NCI-H774 (cell line): ENCODE data around the gene CLEC2D.
"Not testable (repeated sequence)": the region's sequence is repeated elsewhere in the genome, so short reads cannot be mapped to it uniquely, and the experiment has no call there.

ENCODE experiments used
- DNase-seq: peaks from one replicate; lab custom pipeline; 2025; lab: John Stamatoyannopoulos, UW

The CLEC2D gene

DNA sequence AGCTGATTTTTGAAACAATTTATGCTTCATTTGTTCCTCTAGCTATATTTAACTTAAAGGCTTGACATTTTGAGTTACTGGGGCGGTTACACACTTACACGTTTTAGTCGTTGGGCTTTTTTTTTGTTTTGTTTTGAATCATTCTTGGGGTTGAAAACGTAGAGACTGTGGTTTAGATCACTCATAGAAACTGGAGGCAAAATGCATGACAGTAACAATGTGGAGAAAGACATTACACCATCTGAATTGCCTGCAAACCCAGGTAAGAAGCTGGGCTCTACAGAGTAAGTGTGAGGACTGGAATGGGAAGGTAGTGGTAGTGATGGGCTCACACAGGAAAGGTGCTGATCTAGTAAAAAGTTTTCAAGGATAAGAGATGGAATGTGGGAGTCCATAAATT lies at the start of gene CLEC2D:
CLEC2D (plus strand) TSS at position 180 of the 400 bp plus-strand sequence; CDS start at position 202, 22 bp downstream.
- no peak for DNase-seq

GRCh38 chr12:9625019-9625418 lies 44.5 kb upstream of the CLEC2D start:
- DNase-seq, result no peak

GRCh38 chr12:9626291-9626690 lies 43.2 kb upstream of the CLEC2D start:
- no peak for DNase-seq

DNA sequence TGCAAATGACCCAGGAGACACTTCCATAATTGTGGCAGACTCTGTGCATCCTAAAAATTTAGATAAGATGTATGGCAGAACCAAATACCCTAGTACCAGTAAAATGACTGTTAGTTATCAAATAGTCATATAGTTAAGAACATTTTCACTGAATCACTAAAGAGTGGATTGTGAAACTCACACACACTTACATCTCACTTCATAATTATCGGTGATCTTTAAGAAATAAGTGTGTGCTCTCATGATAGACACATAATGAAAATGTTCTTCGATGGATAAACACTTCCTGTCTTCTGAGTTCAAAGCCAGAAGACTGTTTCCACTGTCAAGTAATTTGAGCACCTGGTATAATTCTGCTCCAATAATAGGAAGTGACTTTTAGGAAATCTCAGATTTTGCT lies 42.7 kb upstream of the CLEC2D start:
- DNase-seq, result no peak

- DNase-seq, result no peak
These were observed 36.7 kb upstream of the CLEC2D start for GRCh38 chr12:9632766-9633165.

DNA sequence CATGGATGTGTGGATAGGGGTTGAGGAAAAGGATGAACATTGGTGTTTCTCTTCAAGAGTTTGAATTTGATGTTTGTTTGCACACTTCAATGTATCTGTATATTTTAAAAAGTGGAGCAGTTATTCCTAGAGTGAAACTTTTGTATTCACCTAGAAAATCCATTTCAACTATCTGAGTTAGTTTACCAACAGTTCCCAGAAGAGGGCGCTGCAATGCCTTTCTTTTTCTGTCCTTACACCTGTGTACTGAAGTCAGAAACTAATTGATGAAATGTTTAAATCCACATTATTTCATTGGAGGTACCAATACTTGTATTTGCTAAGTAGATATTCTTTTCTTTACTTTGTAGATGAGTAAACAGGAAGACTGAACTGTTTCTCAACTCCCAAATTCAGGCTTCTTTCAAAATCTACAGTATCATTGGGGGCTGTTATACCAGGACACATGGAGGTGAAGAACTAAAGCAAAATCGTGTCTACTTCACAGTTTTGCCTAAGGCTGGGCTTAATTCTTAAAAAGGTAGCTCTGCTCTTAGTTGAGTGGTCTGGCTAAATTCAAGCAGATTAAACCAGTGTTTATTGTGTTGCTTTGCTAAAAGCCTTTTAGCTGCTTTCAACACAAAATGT lies 35.2 kb upstream of the CLEC2D start:
- peak; percentile 34 for DNase-seq

DNA sequence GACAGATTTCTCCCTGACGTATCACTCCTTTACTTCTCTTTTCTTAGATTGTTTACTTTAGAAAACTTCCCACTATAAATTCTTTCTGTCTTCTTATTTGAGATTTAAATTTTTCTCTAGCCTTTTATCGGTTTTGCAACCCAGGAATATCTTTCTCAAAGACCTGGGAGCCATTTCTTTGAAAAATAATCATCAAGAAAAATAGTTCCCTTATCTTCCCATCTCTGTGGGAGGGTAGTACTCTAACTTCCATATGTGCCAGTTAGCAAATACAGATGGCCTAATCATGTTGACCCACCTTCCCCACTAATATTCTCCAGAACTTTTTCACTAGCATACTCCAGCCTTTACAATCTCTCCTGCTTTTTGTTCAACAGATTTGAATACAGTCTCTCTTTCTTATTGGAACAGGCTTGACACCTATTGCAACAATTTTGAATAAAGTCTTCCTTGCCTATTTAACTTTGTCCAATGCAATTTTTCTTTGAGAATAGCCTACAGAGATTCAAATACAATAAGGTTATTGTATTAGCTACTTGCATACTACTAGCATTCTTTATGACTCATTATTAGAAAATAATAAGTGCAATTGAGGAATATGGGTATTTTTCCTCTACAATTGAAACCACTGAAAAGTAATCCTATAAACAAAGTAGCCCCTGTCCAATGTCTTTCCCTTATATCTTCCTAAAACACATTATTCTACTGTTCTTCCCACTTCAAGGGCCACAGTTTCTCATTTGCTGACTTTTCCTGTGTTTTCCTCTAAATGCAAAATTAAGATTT lies 34.4 kb upstream of the CLEC2D start:
- no peak for DNase-seq

GRCh38 chr12:9636150-9636850 lies 33.2 kb upstream of the CLEC2D start:
- no peak for DNase-seq

- DNase-seq, result no peak
These were observed 32.7 kb upstream of the CLEC2D start for GRCh38 chr12:9636851-9637206.

DNA sequence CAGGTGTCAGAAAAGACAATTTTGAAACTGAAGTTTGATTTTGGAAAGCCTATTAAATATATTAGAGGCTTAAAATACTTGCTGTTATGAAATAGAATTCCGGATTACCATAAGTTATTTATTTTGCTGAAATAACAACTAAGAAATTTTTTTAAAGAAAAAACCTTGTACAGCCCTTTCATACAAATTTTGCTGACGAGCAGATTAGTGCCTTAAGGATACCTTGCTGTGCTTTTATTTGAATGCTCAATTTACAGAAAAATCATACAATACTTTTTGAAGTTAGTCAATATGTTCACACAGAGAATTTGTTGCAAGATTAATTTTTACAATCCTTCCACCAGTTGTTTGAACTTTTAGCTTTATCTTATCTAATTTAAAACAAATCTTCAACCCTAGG lies 29.5 kb upstream of the CLEC2D start:
- DNase-seq, result no peak

- no peak for DNase-seq
These were observed 26.8 kb upstream of the CLEC2D start for GRCh38 chr12:9642606-9643265.

DNA sequence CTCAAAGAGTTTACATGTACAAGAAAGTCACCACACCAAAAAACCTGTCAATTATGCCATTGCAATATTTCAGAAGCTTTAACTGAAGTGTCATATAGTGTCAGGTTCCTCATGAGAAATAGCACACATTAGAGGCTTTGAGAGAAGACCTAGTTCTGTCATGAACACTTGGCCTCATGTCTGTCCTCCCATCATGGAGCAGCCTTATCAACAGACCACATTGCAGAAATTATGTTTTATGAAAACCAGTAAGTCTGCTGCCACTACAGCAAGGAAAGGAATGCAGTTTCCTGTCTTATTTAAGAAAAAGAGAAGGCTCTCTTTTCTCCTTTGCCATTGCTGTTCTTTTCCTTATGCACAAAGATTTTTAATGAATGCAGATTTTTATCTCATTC lies 26.2 kb upstream of the CLEC2D start:
- DNase-seq, result no peak

- DNase-seq, result not testable (repeated sequence)
These were observed 24.4 kb upstream of the CLEC2D start for GRCh38 chr12:9644985-9645551.

GRCh38 chr12:9646794-9647781 lies 22.4 kb upstream of the CLEC2D start:
- no peak for DNase-seq

DNA sequence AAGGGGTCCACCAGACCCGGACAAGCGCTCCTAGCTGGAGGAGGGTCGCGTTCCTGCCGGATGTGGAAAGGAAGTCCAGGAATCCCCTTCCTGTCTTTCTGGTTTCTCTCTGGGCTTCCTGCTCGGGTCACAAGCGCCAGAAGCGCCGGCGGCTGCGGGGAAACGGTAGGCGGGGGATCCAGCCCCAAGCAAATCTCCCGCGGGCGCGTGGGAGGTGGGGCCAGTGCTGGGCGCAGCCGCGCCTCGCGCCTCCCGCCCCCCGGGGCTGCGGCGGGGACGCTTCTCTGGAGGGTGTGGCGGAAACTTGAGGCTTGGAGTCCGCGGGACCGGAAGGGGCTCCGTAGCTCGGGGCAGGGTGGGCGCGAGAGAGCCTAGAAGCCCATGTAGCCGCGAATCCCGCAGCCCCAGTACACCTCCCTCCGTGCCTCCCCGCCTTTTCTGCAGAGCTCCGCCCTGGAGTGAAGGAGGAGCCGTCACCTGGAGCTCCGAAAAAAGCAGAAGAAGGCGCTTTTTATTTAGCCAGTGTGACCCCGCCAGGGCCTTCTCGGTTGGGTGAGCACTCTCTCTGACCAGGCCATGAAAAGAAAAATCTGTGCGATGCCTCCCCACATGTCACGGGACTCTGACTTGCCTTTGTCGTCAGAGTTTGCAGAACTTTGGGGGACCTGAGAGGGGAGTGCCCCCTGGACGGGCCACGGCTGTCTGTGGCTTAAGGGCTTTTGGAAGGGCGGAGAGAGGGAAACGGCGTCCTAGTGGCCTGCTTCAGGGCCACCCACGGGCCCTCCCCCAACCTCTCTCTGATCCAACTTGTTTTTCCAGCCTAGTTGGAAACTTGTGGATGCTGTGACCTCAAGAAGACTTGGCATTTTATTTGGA lies 21.4 kb upstream of the CLEC2D start:
- DNase-seq, result peak; percentile 85

- DNase-seq, result no peak
These were observed 20.6 kb upstream of the CLEC2D start for GRCh38 chr12:9648701-9649531.

DNA sequence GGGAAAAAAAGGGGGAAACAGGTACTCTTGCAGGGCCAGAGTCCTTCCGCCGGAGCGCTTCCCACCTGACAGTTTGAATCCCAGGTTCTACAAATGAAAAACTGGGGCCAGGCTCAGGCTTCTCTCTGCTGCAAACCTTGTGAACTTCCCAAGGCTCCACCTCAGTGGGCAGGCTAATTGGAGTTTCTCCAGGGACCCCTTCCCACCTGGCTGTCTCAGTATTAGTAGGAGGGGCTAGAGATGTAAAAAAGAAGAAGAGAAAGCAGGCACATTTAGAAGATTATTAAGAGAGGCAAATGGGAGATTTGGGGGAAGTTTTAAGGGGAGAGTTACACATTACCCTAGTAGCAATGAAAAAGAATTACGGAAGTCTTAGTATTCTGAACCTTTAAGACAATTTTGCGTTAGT lies 20.0 kb upstream of the CLEC2D start:
- DNase-seq, result no peak

- DNase-seq, result no peak
These were observed 19.3 kb upstream of the CLEC2D start for GRCh38 chr12:9650151-9650576.

GRCh38 chr12:9651265-9651729 lies 18.2 kb upstream of the CLEC2D start:
- DNase-seq, result no peak
